GM12878 (cell line): ENCODE data around the gene CLINT1. TPM values are rescaled to one million over a fixed set of nuclear protein-coding genes. Genes with fewer than 3 reads are reported as not detected.

Experiments
- ATF7 ChIP-seq: fragments of 450-650 bp; IDR thresholded peaks from 2 replicates; pipeline ENCODE4 v1.6.1; 2016; ENCODE audit warnings: low read depth, mild to moderate bottlenecking
- BCL11A ChIP-seq: IDR thresholded peaks from 2 replicates; pipeline ENCODE4 v1.6.1; 2011; ENCODE audit warnings: low read depth, low read length
- CBX3 ChIP-seq: fragments of 200-600 bp; sonication (generic); IDR thresholded peaks from 2 replicates; pipeline ENCODE4 v1.6.1; 2016; ENCODE audit warnings: low read depth, borderline replicate concordance
- GABPA ChIP-seq: IDR thresholded peaks from 2 replicates; pipeline ENCODE4 v1.6.1; 2014; ENCODE audit warnings: antibody characterized with exemption, low read depth, mild to moderate bottlenecking, inconsistent platforms
- HDGF ChIP-seq: fragments of 450-650 bp; IDR thresholded peaks from 2 replicates; pipeline ENCODE4 v1.6.1; 2016; ENCODE audit warnings: antibody characterized with exemption
- JUNB ChIP-seq: IDR thresholded peaks from 2 replicates; pipeline ENCODE4 v1.6.1; 2016; ENCODE audit warnings: antibody characterized with exemption, mild to moderate bottlenecking
- KDM1A ChIP-seq: fragments of 200-600 bp; sonication (generic); IDR thresholded peaks from 2 replicates; pipeline ENCODE4 v1.6.1; 2016; ENCODE audit warnings: borderline replicate concordance
- LARP7 ChIP-seq: fragments of 450-650 bp; IDR thresholded peaks from 2 replicates; pipeline ENCODE4 v1.6.1; 2017; ENCODE audit warnings: mild to moderate bottlenecking
- SIX5 ChIP-seq: IDR thresholded peaks from 2 replicates; pipeline ENCODE4 v1.6.1; 2011; ENCODE audit warnings: mild to moderate bottlenecking, low read depth, low read length, moderate library complexity; ENCODE audit not compliant: severe bottlenecking
- SMAD5 ChIP-seq: IDR thresholded peaks from 2 replicates; pipeline ENCODE4 v1.6.1; 2016; ENCODE audit warnings: antibody characterized with exemption, low read depth
- SMC3 ChIP-seq: IDR thresholded peaks from 2 replicates; pipeline ENCODE4 v1.6.1; 2011; ENCODE audit warnings: low read length, improper control_type of control experiment, borderline replicate concordance
- WRNIP1 ChIP-seq: IDR thresholded peaks from 2 replicates; pipeline ENCODE4 v1.6.1; 2011; ENCODE audit warnings: low read depth, low read length, improper control_type of control experiment, borderline replicate concordance
- ZBED1 ChIP-seq: IDR thresholded peaks from 2 replicates; pipeline ENCODE4 v1.6.1; 2016; ENCODE audit warnings: borderline replicate concordance
- ZNF384 ChIP-seq: IDR thresholded peaks from 2 replicates; pipeline ENCODE4 v1.6.1; 2012; ENCODE audit warnings: low read depth, mild to moderate bottlenecking, low read length, improper control_type of control experiment, borderline replicate concordance
- polyA plus RNA-seq, 11 experiments: library from polyadenylated mRNA; depleted of rRNA in 4 of 11; unstranded in 6 of 11; stranded (reverse) in 5 of 11; fragments of >200 nt; fragmentation: Nextera tagmentation in 4 of 11; fragmentation: Illumina TruSeq in 1 of 11; extraction: Ambion mirVana in 4 of 11; extraction: Trizol in 1 of 11; gene quantifications; 1 replicate in 1 of 11; 2 replicates in 10 of 11; pipeline versions ENCODE4 v1.2.1 to v1.2.3, GENCODE V29; 2011 to 2016; ENCODE audit warnings: inconsistent platforms in 2 of 11, missing spikeins in 2 of 11, low read depth in 1 of 11
- total RNA-seq, 4 experiments: library from RNA; depleted of rRNA in 3 of 4; stranded (reverse); fragments of >200 nt in 3 of 4; fragmentation: Illumina TruSeq in 1 of 4; extraction: Trizol in 1 of 4; gene quantifications; 2 replicates each; pipeline versions ENCODE4 v1.2.1 to v1.2.3, GENCODE V29; 2013 to 2021
- TF ChIP-seq, protein P1 (sequence below): fragments of 450-650 bp; IDR thresholded peaks from 2 replicates; pipeline ENCODE4 v1.6.1; 2016; ENCODE audit warnings: mild to moderate bottlenecking, moderate library complexity, borderline replicate concordance
- TF ChIP-seq, protein P2 (sequence below): fragments of 450-650 bp; conservative IDR thresholded peaks from 2 replicates; pipeline ENCODE4 v1.6.1; 2017; ENCODE audit warnings: mild to moderate bottlenecking, moderate library complexity
- TF ChIP-seq, protein P3 (sequence below): IDR thresholded peaks from 2 replicates; pipeline ENCODE4 v1.6.1; 2012; ENCODE audit warnings: low read depth, low read length, improper control_type of control experiment
- TF ChIP-seq, protein P4 (sequence below): fragments of 150-350 bp; IDR thresholded peaks from 2 replicates; pipeline ENCODE4 v1.6.1; 2016; ENCODE audit warnings: low read depth, low read length

The CLINT1 gene
- total and polyA plus RNA-seq, 10 of the 15 experiments (the other 5 are each of a cell fraction or from before 2014, with no cell fraction given): 30.0 to 136 (median 105) TPM

DNA sequence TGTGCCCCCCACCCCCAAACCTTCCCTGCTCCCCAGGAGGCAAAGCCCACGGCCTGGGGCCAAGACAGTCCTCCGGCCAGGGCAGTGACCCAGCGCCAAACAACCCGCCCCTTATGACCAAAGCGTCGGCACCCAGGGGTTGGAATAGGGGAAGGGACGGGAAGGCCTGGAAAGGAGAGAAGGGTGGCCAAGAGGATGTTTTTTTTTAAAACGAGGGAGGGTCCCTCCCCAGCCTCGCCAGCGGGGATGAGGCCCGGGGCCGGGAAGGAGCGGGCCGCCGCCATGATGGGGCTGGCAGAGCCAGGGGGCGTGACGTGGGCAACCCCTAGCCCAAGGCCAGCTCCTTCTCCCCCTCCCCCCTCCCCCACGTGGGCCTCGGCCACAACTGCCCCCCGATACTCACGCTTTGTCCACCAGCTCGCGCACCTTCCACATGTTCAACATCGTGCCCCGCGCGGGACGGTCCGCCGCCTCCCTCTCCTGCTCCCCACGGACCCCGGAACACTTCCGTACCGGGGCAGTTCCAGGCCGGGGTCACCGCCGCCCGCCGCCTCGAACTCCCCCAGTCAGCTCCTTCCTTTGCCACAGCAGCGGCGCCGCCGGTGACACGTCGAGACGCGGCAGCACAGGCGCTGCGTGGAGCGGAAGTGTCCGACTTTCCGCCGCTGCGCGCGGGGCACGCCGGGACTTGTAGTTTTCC lies at the start of gene CLINT1 (continued):
- TF ChIP-seq, protein P1, sequence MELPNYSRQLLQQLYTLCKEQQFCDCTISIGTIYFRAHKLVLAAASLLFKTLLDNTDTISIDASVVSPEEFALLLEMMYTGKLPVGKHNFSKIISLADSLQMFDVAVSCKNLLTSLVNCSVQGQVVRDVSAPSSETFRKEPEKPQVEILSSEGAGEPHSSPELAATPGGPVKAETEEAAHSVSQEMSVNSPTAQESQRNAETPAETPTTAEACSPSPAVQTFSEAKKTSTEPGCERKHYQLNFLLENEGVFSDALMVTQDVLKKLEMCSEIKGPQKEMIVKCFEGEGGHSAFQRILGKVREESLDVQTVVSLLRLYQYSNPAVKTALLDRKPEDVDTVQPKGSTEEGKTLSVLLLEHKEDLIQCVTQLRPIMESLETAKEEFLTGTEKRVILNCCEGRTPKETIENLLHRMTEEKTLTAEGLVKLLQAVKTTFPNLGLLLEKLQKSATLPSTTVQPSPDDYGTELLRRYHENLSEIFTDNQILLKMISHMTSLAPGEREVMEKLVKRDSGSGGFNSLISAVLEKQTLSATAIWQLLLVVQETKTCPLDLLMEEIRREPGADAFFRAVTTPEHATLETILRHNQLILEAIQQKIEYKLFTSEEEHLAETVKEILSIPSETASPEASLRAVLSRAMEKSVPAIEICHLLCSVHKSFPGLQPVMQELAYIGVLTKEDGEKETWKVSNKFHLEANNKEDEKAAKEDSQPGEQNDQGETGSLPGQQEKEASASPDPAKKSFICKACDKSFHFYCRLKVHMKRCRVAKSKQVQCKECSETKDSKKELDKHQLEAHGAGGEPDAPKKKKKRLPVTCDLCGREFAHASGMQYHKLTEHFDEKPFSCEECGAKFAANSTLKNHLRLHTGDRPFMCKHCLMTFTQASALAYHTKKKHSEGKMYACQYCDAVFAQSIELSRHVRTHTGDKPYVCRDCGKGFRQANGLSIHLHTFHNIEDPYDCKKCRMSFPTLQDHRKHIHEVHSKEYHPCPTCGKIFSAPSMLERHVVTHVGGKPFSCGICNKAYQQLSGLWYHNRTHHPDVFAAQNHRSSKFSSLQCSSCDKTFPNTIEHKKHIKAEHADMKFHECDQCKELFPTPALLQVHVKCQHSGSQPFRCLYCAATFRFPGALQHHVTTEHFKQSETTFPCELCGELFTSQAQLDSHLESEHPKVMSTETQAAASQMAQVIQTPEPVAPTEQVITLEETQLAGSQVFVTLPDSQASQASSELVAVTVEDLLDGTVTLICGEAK: peak; percentile 87; the same call in 1 of the 2 replicates
- TF ChIP-seq HDGF (peak; percentile 60; the same call in 1 of the 2 replicates), BCL11A (no peak), WRNIP1 (no peak), SIX5 (peak; percentile 91), SMAD5 (no peak; the same call in 1 of the 2 replicates), LARP7 (no peak; the same call in 1 of the 2 replicates), ZNF384 (0 out of 2 replicates have a peak, but pooled peaks have one; percentile 2), CBX3 (no peak), SMC3 (no peak), JUNB (no peak), ATF7 (no peak), GABPA (peak; percentile 88), ZBED1 (no peak), KDM1A (no peak)
- TF ChIP-seq, protein P2, sequence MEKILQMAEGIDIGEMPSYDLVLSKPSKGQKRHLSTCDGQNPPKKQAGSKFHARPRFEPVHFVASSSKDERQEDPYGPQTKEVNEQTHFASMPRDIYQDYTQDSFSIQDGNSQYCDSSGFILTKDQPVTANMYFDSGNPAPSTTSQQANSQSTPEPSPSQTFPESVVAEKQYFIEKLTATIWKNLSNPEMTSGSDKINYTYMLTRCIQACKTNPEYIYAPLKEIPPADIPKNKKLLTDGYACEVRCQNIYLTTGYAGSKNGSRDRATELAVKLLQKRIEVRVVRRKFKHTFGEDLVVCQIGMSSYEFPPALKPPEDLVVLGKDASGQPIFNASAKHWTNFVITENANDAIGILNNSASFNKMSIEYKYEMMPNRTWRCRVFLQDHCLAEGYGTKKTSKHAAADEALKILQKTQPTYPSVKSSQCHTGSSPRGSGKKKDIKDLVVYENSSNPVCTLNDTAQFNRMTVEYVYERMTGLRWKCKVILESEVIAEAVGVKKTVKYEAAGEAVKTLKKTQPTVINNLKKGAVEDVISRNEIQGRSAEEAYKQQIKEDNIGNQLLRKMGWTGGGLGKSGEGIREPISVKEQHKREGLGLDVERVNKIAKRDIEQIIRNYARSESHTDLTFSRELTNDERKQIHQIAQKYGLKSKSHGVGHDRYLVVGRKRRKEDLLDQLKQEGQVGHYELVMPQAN: peak; percentile 76
- TF ChIP-seq, protein P3, sequence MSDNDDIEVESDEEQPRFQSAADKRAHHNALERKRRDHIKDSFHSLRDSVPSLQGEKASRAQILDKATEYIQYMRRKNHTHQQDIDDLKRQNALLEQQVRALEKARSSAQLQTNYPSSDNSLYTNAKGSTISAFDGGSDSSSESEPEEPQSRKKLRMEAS: no peak; the same call in 1 of the 2 replicates
- TF ChIP-seq, protein P4, sequence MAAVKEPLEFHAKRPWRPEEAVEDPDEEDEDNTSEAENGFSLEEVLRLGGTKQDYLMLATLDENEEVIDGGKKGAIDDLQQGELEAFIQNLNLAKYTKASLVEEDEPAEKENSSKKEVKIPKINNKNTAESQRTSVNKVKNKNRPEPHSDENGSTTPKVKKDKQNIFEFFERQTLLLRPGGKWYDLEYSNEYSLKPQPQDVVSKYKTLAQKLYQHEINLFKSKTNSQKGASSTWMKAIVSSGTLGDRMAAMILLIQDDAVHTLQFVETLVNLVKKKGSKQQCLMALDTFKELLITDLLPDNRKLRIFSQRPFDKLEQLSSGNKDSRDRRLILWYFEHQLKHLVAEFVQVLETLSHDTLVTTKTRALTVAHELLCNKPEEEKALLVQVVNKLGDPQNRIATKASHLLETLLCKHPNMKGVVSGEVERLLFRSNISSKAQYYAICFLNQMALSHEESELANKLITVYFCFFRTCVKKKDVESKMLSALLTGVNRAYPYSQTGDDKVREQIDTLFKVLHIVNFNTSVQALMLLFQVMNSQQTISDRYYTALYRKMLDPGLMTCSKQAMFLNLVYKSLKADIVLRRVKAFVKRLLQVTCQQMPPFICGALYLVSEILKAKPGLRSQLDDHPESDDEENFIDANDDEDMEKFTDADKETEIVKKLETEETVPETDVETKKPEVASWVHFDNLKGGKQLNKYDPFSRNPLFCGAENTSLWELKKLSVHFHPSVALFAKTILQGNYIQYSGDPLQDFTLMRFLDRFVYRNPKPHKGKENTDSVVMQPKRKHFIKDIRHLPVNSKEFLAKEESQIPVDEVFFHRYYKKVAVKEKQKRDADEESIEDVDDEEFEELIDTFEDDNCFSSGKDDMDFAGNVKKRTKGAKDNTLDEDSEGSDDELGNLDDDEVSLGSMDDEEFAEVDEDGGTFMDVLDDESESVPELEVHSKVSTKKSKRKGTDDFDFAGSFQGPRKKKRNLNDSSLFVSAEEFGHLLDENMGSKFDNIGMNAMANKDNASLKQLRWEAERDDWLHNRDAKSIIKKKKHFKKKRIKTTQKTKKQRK: no peak
